IPS-18a (cell line): Measurements from ENCODE around the gene RTCB.
"Not testable (repeated sequence)": the region's sequence is repeated elsewhere in the genome, so short reads cannot be mapped to it uniquely, and the experiment has no call there.

Experiments used
- H3K27ac ChIP-seq: one replicate; pipeline ENCODE4 v1.5.1; 2013; ENCODE audit warnings: low read length
- H3K27me3 ChIP-seq: one replicate; pipeline ENCODE4 v1.6.1; 2013; ENCODE audit warnings: mild to moderate bottlenecking, low read length; ENCODE audit not compliant: control insufficient read depth, insufficient read depth
- H3K36me3 ChIP-seq: one replicate; pipeline ENCODE4 v1.6.1; 2013; ENCODE audit warnings: low read depth, low read length; ENCODE audit not compliant: control insufficient read depth
- H3K4me1 ChIP-seq: one replicate; pipeline ENCODE4 v1.6.1; 2013; ENCODE audit warnings: low read depth, low read length; ENCODE audit not compliant: control insufficient read depth
- H3K4me3 ChIP-seq: one replicate; pipeline ENCODE4 v1.5.1; 2013; ENCODE audit warnings: low read length
- H3K9ac ChIP-seq: one replicate; pipeline ENCODE4 v1.6.1; 2013; ENCODE audit warnings: mild to moderate bottlenecking, low read length, moderate library complexity
- H3K9me3 ChIP-seq: one replicate; pipeline ENCODE4 v1.6.1; 2013; ENCODE audit warnings: low read depth, low read length; ENCODE audit not compliant: control insufficient read depth

RTCB gene

DNA sequence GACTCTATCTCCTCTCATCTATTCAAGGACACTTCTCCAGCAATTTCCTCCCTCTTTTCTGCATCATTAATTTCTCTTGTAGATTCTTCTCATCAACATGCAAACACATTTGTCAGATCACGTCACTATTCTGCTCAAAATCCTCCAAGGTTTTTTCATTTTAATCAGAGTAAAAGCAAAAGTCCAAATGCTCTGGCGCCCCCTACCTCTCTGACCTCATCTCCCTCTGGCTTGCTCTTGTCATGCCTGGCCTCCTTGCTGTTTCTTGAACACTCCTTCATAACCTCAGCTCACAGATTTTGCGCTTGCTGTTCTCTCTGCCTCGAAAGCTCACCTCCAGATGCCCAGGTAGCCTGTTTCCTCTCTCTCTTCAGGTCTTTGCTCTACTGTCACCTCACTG, 22.4 kb downstream of the RTCB start:
- Histone ChIP-seq H3K4me3 (no peak overlapping the region), H3K4me1 (no peaks in the 10 kb centered on the region), H3K27me3 (no peaks in the 10 kb centered on the region), H3K9me3 (no peaks in the 10 kb centered on the region), H3K9ac (no peak overlapping the region), H3K36me3 (peaks cover 75% of the 10 kb centered on the region), H3K27ac (no peak overlapping the region)

DNA sequence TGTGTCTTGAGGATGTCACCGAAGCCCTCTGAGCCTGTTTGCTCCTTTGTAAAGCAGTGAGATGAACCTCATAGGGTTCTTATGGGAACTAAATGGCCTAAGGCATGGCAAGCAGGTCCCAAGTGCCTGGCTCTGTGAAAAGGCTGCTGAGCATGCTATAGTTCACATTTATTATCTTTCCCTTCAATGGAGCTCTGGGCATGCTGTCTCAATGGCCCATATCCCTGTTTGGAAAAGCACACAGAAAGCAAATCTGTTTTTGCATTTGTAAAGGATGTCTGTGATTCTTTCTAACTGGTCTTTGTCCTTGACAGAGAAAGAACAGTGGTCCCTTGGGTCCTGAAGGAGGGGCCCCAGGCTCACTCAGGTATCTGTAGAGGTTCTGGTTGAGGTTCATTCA, 26.4 kb downstream of the RTCB start:
- Histone ChIP-seq H3K36me3 (peaks cover 43% of the 10 kb centered on the region), H3K4me3 (no peak overlapping the region), H3K27ac (no peak overlapping the region), H3K9ac (no peak overlapping the region), H3K9me3 (no peaks in the 10 kb centered on the region), H3K4me1 (no peaks in the 10 kb centered on the region), H3K27me3 (no peaks in the 10 kb centered on the region)

DNA sequence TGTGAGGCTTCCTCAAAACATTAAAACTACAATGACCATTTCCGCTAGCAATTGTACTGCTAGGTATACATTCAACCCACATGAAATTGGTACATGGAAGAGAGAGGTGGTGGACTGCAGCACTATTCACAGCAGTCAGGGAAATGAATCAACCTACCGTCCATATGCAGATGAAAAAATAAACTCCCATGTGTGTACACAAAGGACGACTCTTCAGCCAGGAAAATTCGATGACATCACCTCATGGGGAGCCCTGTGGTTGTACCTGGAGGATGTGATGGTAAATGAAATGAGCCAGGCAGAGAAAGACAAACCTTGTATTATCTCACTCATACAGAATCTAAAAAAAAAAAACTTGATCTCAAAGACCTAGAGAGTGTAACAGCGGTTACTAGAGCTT, 31.1 kb downstream of the RTCB start:
- Histone ChIP-seq H3K9me3 (no peaks in the 10 kb centered on the region), H3K4me1 (no peaks in the 10 kb centered on the region), H3K4me3 (no peak overlapping the region), H3K9ac (no peak overlapping the region), H3K27ac (no peak overlapping the region), H3K36me3 (peaks cover 6% of the 10 kb centered on the region), H3K27me3 (no peaks in the 10 kb centered on the region)

DNA sequence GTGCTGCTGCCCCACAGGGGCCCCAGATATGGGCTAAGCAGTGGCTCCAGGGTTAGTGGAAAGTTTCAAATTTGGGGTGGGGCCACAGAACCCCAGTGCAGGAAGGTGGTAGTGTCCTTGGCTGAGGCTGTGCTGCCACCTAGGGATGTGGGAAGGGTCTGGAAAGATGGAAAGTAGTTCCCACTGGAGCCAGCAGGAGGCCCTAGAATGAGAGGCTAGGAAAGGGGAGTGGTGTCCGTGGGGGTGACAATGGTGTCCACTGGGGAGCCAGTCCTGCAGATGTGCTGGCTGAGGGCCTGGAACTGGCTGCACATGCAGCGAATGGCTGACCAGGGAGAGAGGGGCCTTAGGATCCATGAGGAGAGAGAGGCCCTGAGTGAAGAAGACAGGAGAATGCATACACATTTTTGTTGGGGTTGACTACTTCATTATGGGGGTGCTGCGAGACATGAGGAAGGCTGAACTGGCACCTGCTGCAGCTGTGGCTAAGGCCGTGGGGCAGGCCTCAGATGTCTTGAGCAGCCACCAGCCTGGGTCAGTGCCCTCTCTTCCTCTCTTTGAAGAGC, 33.3 kb downstream of the RTCB start:
- Histone ChIP-seq H3K36me3 (no peaks in the 10 kb centered on the region), H3K4me1 (no peaks in the 10 kb centered on the region), H3K27ac (no peak overlapping the region), H3K9ac (no peak overlapping the region), H3K9me3 (no peaks in the 10 kb centered on the region), H3K27me3 (no peaks in the 10 kb centered on the region), H3K4me3 (no peak overlapping the region)

DNA sequence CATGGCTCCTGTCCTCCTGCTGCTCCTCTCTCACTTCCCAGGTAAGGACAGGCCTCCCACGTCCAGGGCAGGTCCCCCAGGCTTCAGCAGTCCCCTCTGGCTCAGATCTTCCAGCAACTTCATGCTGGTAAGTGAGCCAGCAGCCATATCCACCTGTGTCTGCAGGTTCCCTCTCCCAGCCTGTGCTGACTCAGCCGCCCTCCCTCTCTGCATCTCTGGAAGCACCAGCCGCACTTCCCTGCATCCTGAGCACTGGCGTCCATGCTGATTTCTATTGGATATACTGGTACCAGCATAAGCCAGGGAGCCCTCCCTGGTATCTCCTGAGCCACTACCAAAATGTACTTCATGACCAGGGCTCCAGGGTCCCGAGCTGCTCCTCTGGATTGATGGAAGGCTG, 35.4 kb downstream of the RTCB start:
- Histone ChIP-seq H3K9ac (no peak overlapping the region), H3K36me3 (no peaks in the 10 kb centered on the region), H3K9me3 (no peaks in the 10 kb centered on the region), H3K27ac (no peak overlapping the region), H3K4me3 (no peak overlapping the region), H3K4me1 (no peaks in the 10 kb centered on the region), H3K27me3 (no peaks in the 10 kb centered on the region)

DNA sequence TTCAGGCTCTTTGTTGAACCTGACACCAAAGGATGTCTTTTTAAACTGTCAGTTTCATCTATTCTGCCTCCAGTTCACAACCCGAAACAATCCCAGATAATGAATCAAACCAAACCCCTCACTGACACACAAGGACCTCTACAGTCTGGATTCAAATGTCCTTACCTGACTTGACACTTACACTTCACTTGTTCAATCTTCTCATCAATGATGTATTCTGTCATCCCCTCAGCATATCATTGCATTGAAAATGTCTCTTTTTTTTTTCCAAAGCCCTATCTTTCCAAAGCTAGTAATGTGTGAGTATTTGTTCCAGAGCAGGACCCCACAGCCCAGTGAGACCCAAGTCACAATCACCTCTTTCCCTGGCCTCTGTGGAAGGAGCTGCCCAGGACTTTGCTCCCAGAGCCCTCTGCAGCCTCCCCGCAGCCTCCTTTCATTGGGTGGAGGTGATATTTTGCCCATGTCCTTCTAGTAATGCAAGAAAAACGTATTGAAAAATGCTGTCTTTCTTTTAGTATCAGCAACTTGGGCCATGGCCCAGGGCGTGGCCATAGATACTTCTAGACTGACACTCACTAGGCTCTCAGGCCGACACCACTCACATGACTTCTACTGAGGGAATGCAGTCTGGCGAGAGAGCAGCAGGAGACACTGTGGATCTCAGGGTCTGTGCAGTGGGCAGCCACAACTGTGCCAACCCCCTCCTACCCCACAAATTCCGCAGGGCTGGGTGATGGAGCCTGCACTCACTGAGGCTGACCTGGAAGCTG, 36.2 kb downstream of the RTCB start:
- no peaks in the 10 kb centered on the region for H3K4me1 ChIP-seq
- H3K27me3 ChIP-seq: no peaks in the 10 kb centered on the region
- H3K9ac ChIP-seq: no peak overlapping the region
- no peak overlapping the region for H3K27ac ChIP-seq
- H3K36me3 ChIP-seq: no peaks in the 10 kb centered on the region
- H3K9me3 ChIP-seq: no peaks in the 10 kb centered on the region
- no peak overlapping the region for H3K4me3 ChIP-seq

DNA sequence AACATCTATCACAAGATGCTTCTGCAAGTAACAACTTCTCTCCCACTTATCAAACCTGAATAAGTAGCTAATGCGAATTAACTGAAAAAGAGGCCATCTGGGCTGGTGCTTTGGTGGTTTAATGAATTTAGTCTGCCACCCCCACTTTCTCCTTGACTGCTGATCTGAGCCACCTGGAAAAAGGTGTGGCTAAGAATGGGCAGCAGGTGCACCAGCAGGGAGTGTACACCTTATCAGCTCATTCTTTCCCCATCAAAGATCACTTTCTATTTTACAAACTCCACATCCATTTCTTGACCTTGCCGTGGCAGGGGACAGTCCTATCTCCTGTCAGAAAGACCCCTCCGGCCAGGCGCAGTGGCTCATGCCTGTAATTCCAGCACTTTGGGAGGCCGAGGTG, 47.8 kb downstream of the RTCB start:
- H3K9ac ChIP-seq: no peak overlapping the region
- no peak overlapping the region for H3K27ac ChIP-seq
- no peak overlapping the region for H3K4me3 ChIP-seq
- H3K27me3 ChIP-seq: no peaks in the 10 kb centered on the region
- no peaks in the 10 kb centered on the region for H3K4me1 ChIP-seq
- no peaks in the 10 kb centered on the region for H3K36me3 ChIP-seq
- no peaks in the 10 kb centered on the region for H3K9me3 ChIP-seq

DNA sequence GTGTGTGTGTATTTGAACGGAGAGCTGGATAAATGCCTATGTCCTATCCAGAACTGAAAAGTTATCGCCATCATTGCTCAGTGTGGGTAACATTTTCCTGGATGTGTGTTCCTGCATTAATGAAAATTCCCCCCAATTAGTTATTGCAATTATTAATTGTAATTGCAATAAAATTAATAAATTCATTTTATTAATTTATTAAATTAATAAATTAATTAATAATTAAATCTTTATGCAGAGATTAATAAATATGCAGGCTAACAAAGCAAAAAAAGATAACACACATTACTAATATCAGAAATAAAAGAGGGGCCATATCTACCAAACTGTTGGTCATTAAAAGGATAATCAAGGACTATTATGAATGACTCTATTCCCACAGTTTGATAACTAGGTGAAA, 50.8 kb downstream of the RTCB start:
- H3K9me3 ChIP-seq: no peaks in the 10 kb centered on the region
- no peak overlapping the region for H3K27ac ChIP-seq
- H3K9ac ChIP-seq: no peak overlapping the region
- H3K27me3 ChIP-seq: no peaks in the 10 kb centered on the region
- H3K36me3 ChIP-seq: no peaks in the 10 kb centered on the region
- no peaks in the 10 kb centered on the region for H3K4me1 ChIP-seq
- H3K4me3 ChIP-seq: no peak overlapping the region

DNA sequence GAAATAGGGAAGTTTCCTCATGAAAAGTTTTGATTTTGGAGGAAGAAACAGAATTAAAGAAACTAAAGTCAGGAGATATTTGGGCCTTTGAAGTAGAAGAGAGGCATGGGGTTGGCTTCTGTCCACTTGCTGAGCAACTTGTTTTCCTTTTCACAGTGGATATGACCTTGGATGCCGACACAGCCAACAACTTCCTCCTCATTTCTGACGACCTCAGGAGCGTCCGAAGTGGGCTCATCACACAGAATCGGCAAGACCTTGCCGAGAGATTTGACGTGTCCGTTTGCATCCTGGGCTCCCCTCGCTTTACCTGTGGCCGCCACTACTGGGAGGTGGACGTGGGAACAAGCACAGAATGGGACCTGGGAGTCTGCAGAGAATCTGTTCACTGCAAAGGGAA, 52.0 kb downstream of the RTCB start:
- H3K9me3 ChIP-seq, H3K27me3 ChIP-seq, H3K4me1 ChIP-seq, H3K4me3 ChIP-seq, H3K9ac ChIP-seq, H3K36me3 ChIP-seq, H3K27ac ChIP-seq: not testable (repeated sequence)

DNA sequence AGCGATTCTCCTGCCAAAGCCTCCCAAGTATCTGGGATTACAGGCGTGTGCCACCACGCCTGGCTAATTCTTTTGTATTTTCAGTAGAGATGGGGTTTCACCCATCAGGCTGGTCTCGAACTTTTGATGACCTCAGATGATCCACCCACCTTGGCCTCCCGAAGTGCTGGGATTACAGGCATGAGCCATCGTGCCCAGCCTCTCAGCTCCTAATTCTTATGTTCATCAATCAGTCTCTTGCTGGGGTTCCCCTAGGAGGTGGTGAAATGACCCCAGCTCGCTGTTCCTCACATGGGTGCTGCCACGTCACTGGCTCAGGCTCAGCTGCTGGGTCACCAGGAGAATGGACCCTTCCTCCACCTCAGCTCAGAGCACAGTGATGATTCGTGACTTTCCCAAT, 54.5 kb downstream of the RTCB start, which contains the start of gene RFPL3:
Gene RFPL3, plus strand, starts transcription at position 301 of the 400 bp plus-strand sequence. CDS start 205 bp downstream, outside the sequence.
- not testable (repeated sequence) for H3K4me1 ChIP-seq, H3K27me3 ChIP-seq, H3K27ac ChIP-seq, H3K4me3 ChIP-seq, H3K36me3 ChIP-seq, H3K9ac ChIP-seq, H3K9me3 ChIP-seq

DNA sequence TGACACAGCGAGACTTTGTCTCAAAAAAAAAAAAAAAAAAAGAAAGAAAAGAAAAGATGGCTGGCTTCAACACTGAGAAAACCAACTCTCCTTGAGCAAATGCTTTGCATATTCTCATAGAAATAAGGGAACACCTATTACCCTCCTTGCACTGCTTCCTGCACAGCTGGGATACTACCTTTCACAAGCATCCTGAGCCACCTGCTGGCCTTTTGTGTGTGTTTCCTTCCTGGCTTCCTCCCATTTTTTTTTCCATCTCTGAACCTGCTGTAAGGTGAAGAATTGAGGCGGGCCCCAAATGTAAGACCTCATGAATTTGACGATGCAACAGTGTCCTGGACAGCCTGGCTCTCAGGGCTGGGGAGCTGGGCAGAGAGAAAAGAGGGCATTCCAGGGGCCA, 56.3 kb downstream of the RTCB start:
- H3K27ac ChIP-seq: no peak overlapping the region
- no peak overlapping the region for H3K9ac ChIP-seq
- peaks cover 3% of the 10 kb centered on the region for H3K4me1 ChIP-seq
- no peaks in the 10 kb centered on the region for H3K9me3 ChIP-seq
- H3K4me3 ChIP-seq: no peak overlapping the region
- H3K36me3 ChIP-seq: no peaks in the 10 kb centered on the region
- H3K27me3 ChIP-seq: no peaks in the 10 kb centered on the region
